HepG2 (cell line): ENCODE data around the gene VPS37B. TPM values are rescaled to one million over a fixed set of nuclear protein-coding genes. Genes with fewer than 3 reads are reported as not detected.

ENCODE experiments used
- BRD4 ChIP-seq: sonication (generic); formaldehyde crosslinking; IDR thresholded peaks from 2 replicates; pipeline ENCODE4 v1.4.0; 2020; ENCODE audit warnings: missing genetic modification reagents
- DBP ChIP-seq: sonication (generic); formaldehyde crosslinking; IDR thresholded peaks from 2 replicates; pipeline ENCODE4 v1.4.0; 2020; ENCODE audit warnings: missing genetic modification reagents; ENCODE audit errors: not compliant biosample characterization
- FOXJ3 ChIP-seq: sonication (generic); formaldehyde crosslinking; IDR thresholded peaks from 2 replicates; pipeline ENCODE4 v1.4.0; 2020; ENCODE audit warnings: missing genetic modification reagents, mild to moderate bottlenecking, borderline replicate concordance
- ISX ChIP-seq: sonication (generic); formaldehyde crosslinking; conservative IDR thresholded peaks from 2 replicates; pipeline ENCODE4 v1.5.0; 2020; ENCODE audit warnings: missing genetic modification reagents
- MBNL3 ChIP-seq: fragments of 250-450 bp; sonication (Bioruptor Pico); conservative IDR thresholded peaks from 2 replicates; pipeline ENCODE4 v1.8.0; 2022; ENCODE audit warnings: mild to moderate bottlenecking, inconsistent platforms
- NR0B2 ChIP-seq: sonication (generic); formaldehyde crosslinking; IDR thresholded peaks from 2 replicates; pipeline ENCODE4 v1.4.0; 2020; ENCODE audit warnings: mild to moderate bottlenecking, missing genetic modification reagents
- PCBP1 ChIP-seq: fragments of 200-400 bp; formaldehyde crosslinking; IDR thresholded peaks from 2 replicates; pipeline ENCODE4 v1.6.1; 2017; ENCODE audit warnings: mild to moderate bottlenecking, low read depth, low read length, borderline replicate concordance
- PHB2 ChIP-seq: fragments of 450-650 bp; IDR thresholded peaks from 2 replicates; pipeline ENCODE4 v1.6.1; 2018; ENCODE audit not compliant: partially characterized antibody
- RFXAP ChIP-seq: sonication (generic); formaldehyde crosslinking; IDR thresholded peaks from 2 replicates; pipeline ENCODE4 v1.4.0; 2020; ENCODE audit warnings: missing genetic modification reagents, borderline replicate concordance
- ZFP37 ChIP-seq: sonication (generic); formaldehyde crosslinking; IDR thresholded peaks from 2 replicates; pipeline ENCODE4 v1.4.0; 2020; ENCODE audit warnings: missing genetic modification reagents, borderline replicate concordance
- ZNF205 ChIP-seq: IDR thresholded peaks from 2 replicates; pipeline ENCODE4 v1.6.1; 2018; ENCODE audit warnings: missing biosample characterization, missing genetic modification reagents
- ZNF337 ChIP-seq: sonication (generic); formaldehyde crosslinking; IDR thresholded peaks from 2 replicates; pipeline ENCODE4 v1.5.1; 2020; ENCODE audit warnings: missing genetic modification reagents, low read depth, mild to moderate bottlenecking, borderline replicate concordance
- ZNF616 ChIP-seq: sonication (generic); formaldehyde crosslinking; IDR thresholded peaks from 2 replicates; pipeline ENCODE4 v1.5.0; 2020; ENCODE audit warnings: low read depth, mild to moderate bottlenecking, missing genetic modification reagents
- ZNF670 ChIP-seq: sonication (generic); formaldehyde crosslinking; IDR thresholded peaks from 2 replicates; pipeline ENCODE4 v1.8.0; 2022; ENCODE audit warnings: mild to moderate bottlenecking, missing genetic modification reagents, borderline replicate concordance
- ZNF672 ChIP-seq: sonication (generic); formaldehyde crosslinking; IDR thresholded peaks from 2 replicates; pipeline ENCODE4 v1.8.1; 2022; ENCODE audit warnings: missing genetic modification reagents
- polyA plus RNA-seq, 8 experiments: library from polyadenylated mRNA; depleted of rRNA in 3 of 8; stranded (reverse) in 7 of 8; unstranded in 1 of 8; fragments of >200 nt; fragmentation: Illumina TruSeq in 4 of 8; extraction: Trizol in 4 of 8; gene quantifications; 2 replicates each; pipeline versions ENCODE4 v1.2.1 to v1.2.3, GENCODE V29; 2011 to 2016; ENCODE audit warnings: low read depth in 4 of 8, missing spikeins in 1 of 8, mixed read lengths in 1 of 8; ENCODE audit not compliant: insufficient read depth in 1 of 8
- total RNA-seq, 5 experiments: library from RNA; depleted of rRNA; stranded (reverse); fragments of >200 nt; fragmentation: Illumina TruSeq; extraction: Trizol; gene quantifications; 2 replicates each; pipeline ENCODE4 v1.2.3, GENCODE V29; 2016; ENCODE audit warnings: low read depth in 1 of 5
- TF ChIP-seq, protein P1 (sequence below): sonication (generic); formaldehyde crosslinking; IDR thresholded peaks from 2 replicates; pipeline ENCODE4 v1.4.0; 2020; ENCODE audit warnings: missing genetic modification reagents
- TF ChIP-seq, protein P2 (sequence below): sonication (generic); formaldehyde crosslinking; IDR thresholded peaks from 2 replicates; pipeline ENCODE4 v1.5.1; 2020; ENCODE audit warnings: missing genetic modification reagents, mild to moderate bottlenecking, borderline replicate concordance
- TF ChIP-seq, protein P3 (sequence below): sonication (generic); formaldehyde crosslinking; IDR thresholded peaks from 2 replicates; pipeline ENCODE4 v1.4.0; 2020; ENCODE audit warnings: missing genetic modification reagents, borderline replicate concordance

The VPS37B gene
- total and polyA plus RNA-seq, 2 of the 13 experiments (the other 11 are each of a cell fraction or from before 2014, with no cell fraction given), result 4.6 to 5.3 TPM

DNA sequence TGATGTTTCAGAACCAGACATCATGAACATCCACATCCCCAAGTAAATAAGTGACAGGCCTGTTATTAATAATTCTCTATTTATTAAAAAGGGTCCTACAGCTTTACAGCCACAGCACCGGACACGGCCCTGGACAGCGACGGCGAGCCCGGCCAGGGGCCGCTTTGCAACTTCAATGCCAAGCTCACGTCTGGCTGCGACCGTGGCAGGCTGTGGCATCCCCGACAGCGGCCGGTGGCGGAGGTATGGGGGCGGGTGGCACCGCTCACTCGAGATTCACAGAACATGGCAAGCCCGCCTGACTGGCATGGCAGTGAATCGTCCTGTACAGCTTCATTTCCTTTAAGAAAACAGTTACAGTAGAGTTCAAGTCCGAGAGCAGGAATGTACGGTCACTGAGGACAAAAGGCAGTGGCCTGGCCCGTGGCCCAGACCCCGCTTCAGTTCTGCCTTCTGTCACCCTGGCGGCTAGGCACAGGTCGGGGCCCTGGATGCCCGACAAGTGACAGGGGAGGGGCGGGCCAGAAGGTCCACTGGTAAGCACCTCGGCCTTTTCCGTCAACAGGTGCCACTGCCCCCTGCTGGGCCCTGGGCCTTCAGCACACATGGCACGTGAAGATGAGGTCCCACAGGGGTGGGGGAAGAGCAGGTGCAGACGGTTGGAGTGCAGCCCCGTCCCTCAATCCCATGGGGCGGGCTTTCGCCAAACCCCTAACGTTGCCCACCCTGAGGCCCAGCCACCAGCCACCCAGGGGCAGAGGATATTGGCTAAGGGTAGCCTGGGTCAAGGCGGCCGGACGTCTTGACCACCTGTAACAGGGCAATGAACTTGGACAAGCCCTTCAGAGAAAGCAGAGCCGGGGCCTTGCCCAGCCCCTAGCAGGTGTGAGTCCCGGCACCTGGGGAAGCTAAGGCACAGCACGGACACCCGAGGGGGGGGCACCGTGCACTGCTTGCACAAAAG lies 30.4 kb downstream of the VPS37B start (continued):
- TF ChIP-seq ISX, result no peak
- TF ChIP-seq, protein P1, sequence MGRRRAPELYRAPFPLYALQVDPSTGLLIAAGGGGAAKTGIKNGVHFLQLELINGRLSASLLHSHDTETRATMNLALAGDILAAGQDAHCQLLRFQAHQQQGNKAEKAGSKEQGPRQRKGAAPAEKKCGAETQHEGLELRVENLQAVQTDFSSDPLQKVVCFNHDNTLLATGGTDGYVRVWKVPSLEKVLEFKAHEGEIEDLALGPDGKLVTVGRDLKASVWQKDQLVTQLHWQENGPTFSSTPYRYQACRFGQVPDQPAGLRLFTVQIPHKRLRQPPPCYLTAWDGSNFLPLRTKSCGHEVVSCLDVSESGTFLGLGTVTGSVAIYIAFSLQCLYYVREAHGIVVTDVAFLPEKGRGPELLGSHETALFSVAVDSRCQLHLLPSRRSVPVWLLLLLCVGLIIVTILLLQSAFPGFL (CRISPR knock-in tag), result no peak
- no peak for TF ChIP-seq ZNF672 (CRISPR knock-in tag)
- no peak for TF ChIP-seq ZNF616 (CRISPR knock-in tag)
- no peak for TF ChIP-seq DBP (CRISPR knock-in tag)
- TF ChIP-seq, protein P2, sequence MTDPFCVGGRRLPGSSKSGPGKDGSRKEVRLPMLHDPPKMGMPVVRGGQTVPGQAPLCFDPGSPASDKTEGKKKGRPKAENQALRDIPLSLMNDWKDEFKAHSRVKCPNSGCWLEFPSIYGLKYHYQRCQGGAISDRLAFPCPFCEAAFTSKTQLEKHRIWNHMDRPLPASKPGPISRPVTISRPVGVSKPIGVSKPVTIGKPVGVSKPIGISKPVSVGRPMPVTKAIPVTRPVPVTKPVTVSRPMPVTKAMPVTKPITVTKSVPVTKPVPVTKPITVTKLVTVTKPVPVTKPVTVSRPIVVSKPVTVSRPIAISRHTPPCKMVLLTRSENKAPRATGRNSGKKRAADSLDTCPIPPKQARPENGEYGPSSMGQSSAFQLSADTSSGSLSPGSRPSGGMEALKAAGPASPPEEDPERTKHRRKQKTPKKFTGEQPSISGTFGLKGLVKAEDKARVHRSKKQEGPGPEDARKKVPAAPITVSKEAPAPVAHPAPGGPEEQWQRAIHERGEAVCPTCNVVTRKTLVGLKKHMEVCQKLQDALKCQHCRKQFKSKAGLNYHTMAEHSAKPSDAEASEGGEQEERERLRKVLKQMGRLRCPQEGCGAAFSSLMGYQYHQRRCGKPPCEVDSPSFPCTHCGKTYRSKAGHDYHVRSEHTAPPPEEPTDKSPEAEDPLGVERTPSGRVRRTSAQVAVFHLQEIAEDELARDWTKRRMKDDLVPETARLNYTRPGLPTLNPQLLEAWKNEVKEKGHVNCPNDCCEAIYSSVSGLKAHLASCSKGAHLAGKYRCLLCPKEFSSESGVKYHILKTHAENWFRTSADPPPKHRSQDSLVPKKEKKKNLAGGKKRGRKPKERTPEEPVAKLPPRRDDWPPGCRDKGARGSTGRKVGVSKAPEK (CRISPR knock-in tag), result 0 out of 2 replicates have a peak, but pooled peaks have one; percentile 4
- no peak for TF ChIP-seq ZFP37
- no peak for TF ChIP-seq NR0B2 (CRISPR knock-in tag)
- TF ChIP-seq FOXJ3 (CRISPR knock-in tag), result no peak
- no peak for TF ChIP-seq RFXAP (CRISPR knock-in tag)
- no peak for TF ChIP-seq PHB2
- TF ChIP-seq PCBP1, result 0 out of 2 replicates have a peak, but pooled peaks have one; percentile 60
- no peak for TF ChIP-seq ZNF337
- TF ChIP-seq, protein P3, sequence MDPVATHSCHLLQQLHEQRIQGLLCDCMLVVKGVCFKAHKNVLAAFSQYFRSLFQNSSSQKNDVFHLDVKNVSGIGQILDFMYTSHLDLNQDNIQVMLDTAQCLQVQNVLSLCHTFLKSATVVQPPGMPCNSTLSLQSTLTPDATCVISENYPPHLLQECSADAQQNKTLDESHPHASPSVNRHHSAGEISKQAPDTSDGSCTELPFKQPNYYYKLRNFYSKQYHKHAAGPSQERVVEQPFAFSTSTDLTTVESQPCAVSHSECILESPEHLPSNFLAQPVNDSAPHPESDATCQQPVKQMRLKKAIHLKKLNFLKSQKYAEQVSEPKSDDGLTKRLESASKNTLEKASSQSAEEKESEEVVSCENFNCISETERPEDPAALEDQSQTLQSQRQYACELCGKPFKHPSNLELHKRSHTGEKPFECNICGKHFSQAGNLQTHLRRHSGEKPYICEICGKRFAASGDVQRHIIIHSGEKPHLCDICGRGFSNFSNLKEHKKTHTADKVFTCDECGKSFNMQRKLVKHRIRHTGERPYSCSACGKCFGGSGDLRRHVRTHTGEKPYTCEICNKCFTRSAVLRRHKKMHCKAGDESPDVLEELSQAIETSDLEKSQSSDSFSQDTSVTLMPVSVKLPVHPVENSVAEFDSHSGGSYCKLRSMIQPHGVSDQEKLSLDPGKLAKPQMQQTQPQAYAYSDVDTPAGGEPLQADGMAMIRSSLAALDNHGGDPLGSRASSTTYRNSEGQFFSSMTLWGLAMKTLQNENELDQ, result no peak
- TF ChIP-seq BRD4 (CRISPR knock-in tag), result no peak
- no peak for TF ChIP-seq MBNL3 (CRISPR knock-in tag)
- no peak for TF ChIP-seq ZNF670 (CRISPR knock-in tag)
- TF ChIP-seq ZNF205 (CRISPR knock-in tag), result no peak
